Mammary epithelial cell (primary cell): ENCODE results near the gene MOG.

Source experiments
- CTCF ChIP-seq, 2 donors: IDR thresholded peaks in 1 of 2; conservative IDR thresholded peaks in 1 of 2; 2 replicates each; pipeline ENCODE4 v1.5.1; 2011 to 2012; ENCODE audit warnings: inconsistent platforms in 2 of 2, low read length in 2 of 2, mild to moderate bottlenecking in 2 of 2, control low read depth in 1 of 2, low read depth in 1 of 2; ENCODE audit not compliant: insufficient read depth in 1 of 2; ENCODE audit errors: extremely low read depth in 1 of 2
- EZH2 ChIP-seq: IDR thresholded peaks from 2 replicates; pipeline ENCODE4 v1.6.1; 2012; ENCODE audit warnings: low read length, inconsistent platforms, borderline replicate concordance

DNA sequence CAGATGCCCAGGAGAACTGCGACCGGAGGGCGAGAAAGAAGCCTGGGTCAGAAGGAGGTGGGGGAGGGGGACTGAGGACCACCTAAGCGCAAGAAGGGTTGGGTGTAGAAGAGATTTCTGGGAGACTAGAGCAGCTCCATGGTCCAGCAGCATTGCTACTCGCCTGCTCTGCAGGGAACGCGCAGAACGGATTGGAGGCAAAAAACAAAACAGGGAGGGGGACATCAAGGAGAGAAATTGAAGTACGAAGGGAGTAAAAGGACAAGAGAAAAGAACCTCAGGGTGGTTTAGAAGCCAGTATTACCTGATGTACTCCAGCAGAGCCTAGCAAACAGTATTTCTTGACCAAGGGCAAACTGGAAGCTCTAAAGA lies 23.4 kb upstream of the MOG start:
- TF ChIP-seq EZH2 (no peak), CTCF (conservative IDR thresholded peaks at IDR 0.05 in 1 of 2, IDR thresholded peaks at IDR 0.05 in 1 of 2; ENCODE audit: extremely low read depth in 1 of 2, insufficient read depth in 1 of 2, low read depth in 1 of 2, low read length in 2 of 2) (no peak)
